Measurements from ENCODE around the gene AKIRIN2.

GRCh38 chr6:87731818-87732661 lies 30.0 kb upstream of the AKIRIN2 start:
- TF ChIP-seq, protein P1, sequence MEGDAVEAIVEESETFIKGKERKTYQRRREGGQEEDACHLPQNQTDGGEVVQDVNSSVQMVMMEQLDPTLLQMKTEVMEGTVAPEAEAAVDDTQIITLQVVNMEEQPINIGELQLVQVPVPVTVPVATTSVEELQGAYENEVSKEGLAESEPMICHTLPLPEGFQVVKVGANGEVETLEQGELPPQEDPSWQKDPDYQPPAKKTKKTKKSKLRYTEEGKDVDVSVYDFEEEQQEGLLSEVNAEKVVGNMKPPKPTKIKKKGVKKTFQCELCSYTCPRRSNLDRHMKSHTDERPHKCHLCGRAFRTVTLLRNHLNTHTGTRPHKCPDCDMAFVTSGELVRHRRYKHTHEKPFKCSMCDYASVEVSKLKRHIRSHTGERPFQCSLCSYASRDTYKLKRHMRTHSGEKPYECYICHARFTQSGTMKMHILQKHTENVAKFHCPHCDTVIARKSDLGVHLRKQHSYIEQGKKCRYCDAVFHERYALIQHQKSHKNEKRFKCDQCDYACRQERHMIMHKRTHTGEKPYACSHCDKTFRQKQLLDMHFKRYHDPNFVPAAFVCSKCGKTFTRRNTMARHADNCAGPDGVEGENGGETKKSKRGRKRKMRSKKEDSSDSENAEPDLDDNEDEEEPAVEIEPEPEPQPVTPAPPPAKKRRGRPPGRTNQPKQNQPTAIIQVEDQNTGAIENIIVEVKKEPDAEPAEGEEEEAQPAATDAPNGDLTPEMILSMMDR (IDR thresholded peaks at IDR 0.05), result no peak
- TF ChIP-seq POLR2A (IDR thresholded peaks at IDR 0.05), result no peak
